OCI-LY3 (cell line): ENCODE measurements around the gene EPHB2.

Experiments
- EZH2phosphoT487 ChIP-seq: fragments of 200-600 bp; shearing (Covaris generic); IDR thresholded peaks from 2 replicates; pipeline ENCODE4 v1.6.1; 2018; ENCODE audit warnings: antibody characterized with exemption, mixed run types, low read depth
- TF ChIP-seq, protein P1 (sequence below): fragments of 200-600, 300-600 bp; sonication (generic); IDR thresholded peaks from 2 replicates; pipeline ENCODE4 v1.5.1; 2014; ENCODE audit warnings: antibody characterized with exemption, low read length, low read depth

DNA sequence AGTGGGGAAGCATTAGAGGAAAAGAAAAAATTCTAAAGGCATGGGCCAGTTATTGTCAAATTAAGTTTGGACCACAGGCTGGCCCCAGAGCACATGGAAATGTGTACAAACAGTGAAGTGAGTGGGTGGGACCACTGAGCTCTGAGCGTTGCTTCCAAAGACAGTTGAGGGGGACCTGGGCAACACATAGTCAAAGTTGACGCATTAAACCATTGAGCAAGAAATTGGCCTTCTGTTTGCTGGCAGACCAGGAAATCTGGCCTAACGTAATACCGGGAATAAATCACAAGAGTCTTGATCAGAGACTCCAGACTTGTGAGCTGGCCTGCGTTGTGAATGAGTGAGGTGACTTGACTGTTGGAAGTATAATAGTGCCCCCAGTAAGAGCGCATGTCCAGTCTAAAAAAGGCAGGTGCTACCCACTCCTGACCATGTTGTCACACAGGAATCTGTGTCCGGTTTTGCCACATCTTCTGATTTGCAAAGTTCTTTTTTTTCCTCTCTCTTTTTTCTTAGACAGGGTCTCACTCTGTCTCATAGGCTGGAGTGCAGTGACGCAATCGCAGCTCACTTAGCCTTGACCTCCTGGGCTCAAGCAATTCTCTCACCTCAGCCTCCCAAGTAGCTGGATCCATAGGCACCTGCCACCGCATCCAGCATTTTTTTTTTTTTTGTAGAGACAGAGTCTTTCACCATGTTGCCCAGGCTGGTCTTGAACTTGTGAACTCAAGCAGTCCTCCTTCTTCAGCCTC, 10.7 kb downstream of the EPHB2 start:
- TF ChIP-seq, protein P1, sequence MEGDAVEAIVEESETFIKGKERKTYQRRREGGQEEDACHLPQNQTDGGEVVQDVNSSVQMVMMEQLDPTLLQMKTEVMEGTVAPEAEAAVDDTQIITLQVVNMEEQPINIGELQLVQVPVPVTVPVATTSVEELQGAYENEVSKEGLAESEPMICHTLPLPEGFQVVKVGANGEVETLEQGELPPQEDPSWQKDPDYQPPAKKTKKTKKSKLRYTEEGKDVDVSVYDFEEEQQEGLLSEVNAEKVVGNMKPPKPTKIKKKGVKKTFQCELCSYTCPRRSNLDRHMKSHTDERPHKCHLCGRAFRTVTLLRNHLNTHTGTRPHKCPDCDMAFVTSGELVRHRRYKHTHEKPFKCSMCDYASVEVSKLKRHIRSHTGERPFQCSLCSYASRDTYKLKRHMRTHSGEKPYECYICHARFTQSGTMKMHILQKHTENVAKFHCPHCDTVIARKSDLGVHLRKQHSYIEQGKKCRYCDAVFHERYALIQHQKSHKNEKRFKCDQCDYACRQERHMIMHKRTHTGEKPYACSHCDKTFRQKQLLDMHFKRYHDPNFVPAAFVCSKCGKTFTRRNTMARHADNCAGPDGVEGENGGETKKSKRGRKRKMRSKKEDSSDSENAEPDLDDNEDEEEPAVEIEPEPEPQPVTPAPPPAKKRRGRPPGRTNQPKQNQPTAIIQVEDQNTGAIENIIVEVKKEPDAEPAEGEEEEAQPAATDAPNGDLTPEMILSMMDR, result no peak
- no peak for TF ChIP-seq EZH2phosphoT487
